K562 (cell line): Measurements from ENCODE around the gene CTAG1B. TPM values are rescaled to one million over a fixed set of nuclear protein-coding genes. Genes with fewer than 3 reads are reported as not detected.

Experiments
- ATAC-seq: fragments of 200-7000 bp; cut with Tn5 transposase; 3 replicates; pipeline ENCODE4 v1.9.1; 2020; ENCODE audit warnings: moderate library complexity
- BruUV-seq: library from RNA; stranded (reverse); fragments of 400-500 nt; replicated peaks from 2 replicates; lab custom pipeline; 2021; lab: Mats Ljungman, UMichigan
- CTCF ChIA-PET: fragments of 300-600 bp; formaldehyde crosslinking; extraction: SDS; loops from one replicate; lab custom pipeline; 2021; ENCODE audit warnings: low intra/inter-chr PET ratio; lab: Yijun Ruan, JAX
- POLR2A ChIA-PET: fragments of 300-600, 350-650 bp; sonication (Branson Sonifier 250); formaldehyde crosslinking; extraction: SDS; loops from one replicate; lab custom pipeline; 2021; ENCODE audit warnings: antibody characterized with exemption, inconsistent platforms; lab: Yijun Ruan, JAX
- DNase-seq, 4 experiments: peaks; one replicate each; pipeline versions ENCODE4 v3.0.0 to v3.0.0-alpha.2; 2011 to 2018; ENCODE audit warnings: low spot score in 3 of 4, mixed read lengths in 3 of 4; ENCODE audit errors: extremely low read depth in 1 of 4
- FAIRE-seq: peaks from 2 replicates; lab custom pipeline; 2011; peaks lifted over from hg19 to GRCh38; lab: Jason Lieb, UNC
- H2AFZ ChIP-seq: 2 replicates; pipeline ENCODE4 v1.6.0; 2011; ENCODE audit warnings: low read depth, low read length, control low read depth, inconsistent platforms
- H3K27ac ChIP-seq: fragments of 200-600 bp; 3 replicates; pipeline ENCODE4 v1.8.0; 2011; ENCODE audit warnings: low read depth, mild to moderate bottlenecking, control low read depth, inconsistent platforms, low read length, moderate library complexity, mixed read lengths; ENCODE audit errors: extremely low read depth
- H3K27me3 ChIP-seq, 2 experiments: fragments of 300-600 bp in 1 of 2; 2 replicates in 1 of 2; 3 replicates in 1 of 2; pipeline versions ENCODE4 v1.6.0 to v1.8.0; 2011; ENCODE audit warnings: inconsistent platforms in 2 of 2, low read length in 2 of 2, mild to moderate bottlenecking in 1 of 2, mixed read lengths in 1 of 2, moderate library complexity in 1 of 2; ENCODE audit not compliant: control insufficient read depth in 2 of 2, insufficient read depth in 2 of 2
- H3K36me3 ChIP-seq: fragments of 300-600 bp; 3 replicates; pipeline ENCODE4 v1.8.0; 2011; ENCODE audit warnings: mild to moderate bottlenecking, low read length, inconsistent platforms; ENCODE audit not compliant: control insufficient read depth, insufficient read depth
- H3K4me1 ChIP-seq, 2 experiments: fragments of 200-600 bp in 1 of 2; replicated peaks in 1 of 2; 2 replicates in 1 of 2; 3 replicates in 1 of 2; pipeline versions ENCODE4 v1.5.1 to v1.8.0; 2011; ENCODE audit warnings: inconsistent platforms in 2 of 2, low read length in 2 of 2, mild to moderate bottlenecking in 1 of 2, mixed read lengths in 1 of 2, moderate library complexity in 1 of 2; ENCODE audit not compliant: control insufficient read depth in 2 of 2, insufficient read depth in 2 of 2
- H3K4me2 ChIP-seq: 2 replicates; pipeline ENCODE4 v1.6.1; 2011; ENCODE audit warnings: low read length, control low read depth, inconsistent platforms, mixed read lengths; ENCODE audit not compliant: insufficient read depth
- H3K4me3 ChIP-seq: fragments of 200-600 bp; sonication (generic), shearing (Covaris generic); 2 replicates; pipeline ENCODE4 v1.5.1; 2016; ENCODE audit warnings: control low read depth, inconsistent platforms
- H3K79me2 ChIP-seq: fragments of 200-600 bp; 3 replicates; pipeline ENCODE4 v1.8.0; 2011; ENCODE audit warnings: low read length, inconsistent platforms; ENCODE audit not compliant: control insufficient read depth, insufficient read depth
- H3K9ac ChIP-seq, 2 experiments: 2 replicates each; pipeline versions ENCODE4 v1.6.0 to v1.6.1; 2011; ENCODE audit warnings: low read depth in 2 of 2, low read length in 2 of 2, control low read depth in 1 of 2, inconsistent platforms in 1 of 2, mild to moderate bottlenecking in 1 of 2, mixed read lengths in 1 of 2; ENCODE audit not compliant: insufficient read depth in 1 of 2
- H3K9me1 ChIP-seq: one replicate; pipeline ENCODE4 v1.6.0; 2011; ENCODE audit warnings: inconsistent platforms, mild to moderate bottlenecking, low read length, moderate library complexity; ENCODE audit not compliant: control insufficient read depth, insufficient read depth
- H3K9me3 ChIP-seq: replicated peaks from 2 replicates; pipeline ENCODE4 v1.5.1; 2011; ENCODE audit warnings: low read depth, low read length, inconsistent platforms; ENCODE audit not compliant: control insufficient read depth, insufficient read depth
- H4K20me1 ChIP-seq: replicated peaks from 2 replicates; pipeline ENCODE4 v1.6.1; 2011; ENCODE audit warnings: low read length, inconsistent platforms, mixed read lengths; ENCODE audit not compliant: control insufficient read depth, insufficient read depth
- HNRNPUL1 ChIP-seq: fragments of 200-400 bp; formaldehyde crosslinking; IDR thresholded peaks from 2 replicates; pipeline ENCODE4 v1.6.1; 2017; ENCODE audit warnings: low read length
- MAX ChIP-seq: sonication (generic); formaldehyde crosslinking; IDR thresholded peaks from 2 replicates; pipeline ENCODE4 v1.9.0; 2022; ENCODE audit warnings: mild to moderate bottlenecking, missing genetic modification reagents
- MXI1 ChIP-seq: IDR thresholded peaks from 2 replicates; pipeline ENCODE4 v1.6.1; 2011; ENCODE audit warnings: low read depth, mild to moderate bottlenecking, improper control_type of control experiment, low read length
- OTX1 ChIP-seq: fragments of 450-650 bp; formaldehyde crosslinking; IDR thresholded peaks from 2 replicates; pipeline ENCODE4 v1.4.0; 2022; ENCODE audit warnings: mild to moderate bottlenecking
- PHTF2 ChIP-seq: fragments of 250-450 bp; sonication (Bioruptor Pico); IDR thresholded peaks from 2 replicates; pipeline ENCODE4 v1.5.0; 2021; ENCODE audit warnings: mild to moderate bottlenecking
- PML ChIP-seq: IDR thresholded peaks from 2 replicates; pipeline ENCODE4 v1.6.1; 2012; ENCODE audit warnings: low read length, inconsistent platforms
- RBFOX2 ChIP-seq: fragments of 200-400 bp; formaldehyde crosslinking; IDR thresholded peaks from 2 replicates; pipeline ENCODE4 v1.6.1; 2017; ENCODE audit warnings: low read depth, mild to moderate bottlenecking, low read length, moderate library complexity
- USF1 ChIP-seq: sonication (generic); formaldehyde crosslinking; IDR thresholded peaks from 2 replicates; pipeline ENCODE4 v1.9.0; 2022; ENCODE audit warnings: mild to moderate bottlenecking, missing genetic modification reagents
- ZBTB11 ChIP-seq, 3 experiments: fragments of 200-800 bp in 1 of 3; fragments of 250-450 bp in 1 of 3; fragments of 450-650 bp in 1 of 3; sonication (Bioruptor Pico) in 1 of 3; sonication (Bioruptor generic) in 1 of 3; formaldehyde crosslinking in 1 of 3; IDR thresholded peaks; 2 replicates each; pipeline versions ENCODE4 v1.6.1 to v1.8.0; 2016 to 2022; ENCODE audit warnings: mild to moderate bottlenecking in 2 of 3, missing genetic modification characterization in 2 of 3, missing compliant biosample characterization in 1 of 3, moderate library complexity in 1 of 3
- ZNF212 ChIP-seq: fragments of 450-650 bp; formaldehyde crosslinking; IDR thresholded peaks from 2 replicates; pipeline ENCODE4 v1.4.0; 2020; ENCODE audit warnings: mild to moderate bottlenecking
- ZNF354B ChIP-seq: fragments of 250-450 bp; sonication (Bioruptor Pico); IDR thresholded peaks from 2 replicates; pipeline ENCODE4 v1.4.0; 2020
- ZNF76 ChIP-seq: fragments of 250-450 bp; sonication (Bioruptor Pico); IDR thresholded peaks from 2 replicates; pipeline ENCODE4 v1.4.0; 2020; ENCODE audit warnings: mild to moderate bottlenecking, moderate library complexity, borderline replicate concordance
- WGBS: fragments of 100-300 bp; shearing (Covaris generic); methylation state at CpG from one replicate; pipeline ENCODE4 v1.1.6; 2016; ENCODE audit warnings: low coverage, mixed read lengths; ENCODE audit not compliant: insufficient coverage; ENCODE audit errors: missing lambda C conversion rate; 5-methylcytosine and 5-hydroxymethylcytosine counted together
- in situ Hi-C: fragments of 300-500 bp; cut with MboI; formaldehyde crosslinking; loops from 4 replicates; pipeline ENCODE4 v1.15.0; 2018; ENCODE audit warnings: inconsistent platforms, mixed read lengths
- intact Hi-C: fragments of 100-400 bp; cut with micrococcal nuclease; formaldehyde crosslinking; loops from 2 replicates; pipeline ENCODE4 v1.14.2; 2022
- polyA plus RNA-seq, 8 experiments: library from polyadenylated mRNA; depleted of rRNA in 4 of 8; stranded (reverse) in 5 of 8; unstranded in 3 of 8; fragments of >200 nt; fragmentation: Nextera tagmentation in 2 of 8; fragmentation: Illumina TruSeq in 1 of 8; extraction: Ambion mirVana in 2 of 8; extraction: Trizol in 1 of 8; gene quantifications; 2 replicates each; pipeline versions ENCODE4 v1.2.1 to v1.2.3, GENCODE V29; 2011 to 2014; ENCODE audit warnings: inconsistent platforms in 1 of 8, missing spikeins in 1 of 8
- total RNA-seq, 7 experiments: library from RNA; depleted of rRNA in 6 of 7; stranded (reverse); fragments of >200 nt in 6 of 7; fragmentation: Illumina TruSeq in 2 of 7; extraction: Trizol in 2 of 7; gene quantifications; 2 replicates each; pipeline versions ENCODE4 v1.2.1 to v1.2.3, GENCODE V29; 2011 to 2021; ENCODE audit warnings: low replicate concordance in 1 of 7

The CTAG1B gene
- total and polyA plus RNA-seq, 9 of the 15 experiments (the other 6 are each of a cell fraction or from before 2014, with no cell fraction given) = not detected

- TF ChIP-seq ZBTB11 (CRISPR knock-in tag; IDR thresholded peaks at IDR 0.05) (no peak), ZNF76 (no peak)
Observed at GRCh38 chrX:154661170-154661569, 42.1 kb upstream of the CTAG1B start (continued).

GRCh38 chrX:154660541-154660940 is 41.5 kb upstream of the CTAG1B start:
- Histone ChIP-seq H3K79me2 (no peaks in the 10 kb centered on the region), H3K27ac (no peak overlapping the region), H3K27me3 (peaks cover 2 to 21% of the 10 kb centered on the region in 2 experiments; a peak in 3 of 5 replicates), H3K9me3 (no peaks in the 10 kb centered on the region), H3K36me3 (no peaks in the 10 kb centered on the region), H3K9me1 (no peaks in the 10 kb centered on the region), H3K4me1 (peaks cover 0 to 3% of the 10 kb centered on the region in 2 experiments; a peak in 1 of 5 replicates), H3K9ac (no peak overlapping the region), H2AFZ (no peak overlapping the region), H3K4me3 (no peak overlapping the region), H3K4me2 (no peak overlapping the region), H4K20me1 (no peaks in the 10 kb centered on the region)
- CTCF ChIA-PET = no interaction called here
- intact Hi-C loops = no loop called here
- WGBS = 22% methylated on average over 6 of the region's 6 CpGs
- POLR2A ChIA-PET = no interaction called here
- no peak; the same call in 2 of the 3 replicates for ATAC-seq
- FAIRE-seq = no peak
- TF ChIP-seq RBFOX2 (no peak), MXI1 (no peak), OTX1 (no peak), ZNF354B (CRISPR knock-in tag) (no peak), HNRNPUL1 (no peak), PHTF2 (CRISPR knock-in tag) (no peak), PML (no peak), MAX (CRISPR knock-in tag) (no peak), ZNF212 (no peak), USF1 (CRISPR knock-in tag) (no peak)
- no TSS peak for BruUV-seq
- DNase-seq = no peak
- in situ Hi-C loops = no loop called here
